ENCODE data around the gene TNFRSF17. TPM values are rescaled to one million over a fixed set of nuclear protein-coding genes. Genes with fewer than 3 reads are reported as not detected.

Gene TNFRSF17
- total and polyA plus RNA-seq, 2 donors (not counting 3 experiments of a cell fraction or from before 2014, with no cell fraction given), result not detected

DNA sequence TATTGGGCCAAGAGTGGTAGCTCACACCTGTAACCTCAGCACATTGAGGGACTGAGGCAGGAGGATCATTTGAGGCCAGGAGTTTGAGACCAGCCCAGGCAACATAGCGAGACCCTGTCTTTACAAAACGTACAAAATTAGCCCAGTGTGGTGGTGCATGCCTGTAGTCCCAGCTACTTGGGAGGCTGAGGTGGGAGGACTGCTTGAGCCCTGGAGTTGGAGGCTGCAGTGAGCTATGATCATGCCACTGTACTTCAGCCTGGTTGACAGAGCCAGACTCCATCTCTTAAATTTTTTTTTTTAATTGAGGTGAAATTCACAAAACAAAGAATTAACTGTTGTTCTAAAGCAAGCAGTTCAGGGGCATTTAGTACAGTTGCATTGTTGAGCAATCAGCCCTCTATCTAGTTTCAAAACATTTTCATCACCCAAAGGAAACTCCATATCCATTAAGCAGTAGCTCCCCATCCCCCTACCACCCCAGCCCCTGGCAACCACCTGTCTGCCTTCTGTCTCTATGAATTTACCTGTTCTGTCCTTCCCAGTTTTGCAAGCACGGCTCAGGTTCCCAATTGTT lies 27.1 kb downstream of the TNFRSF17 start:
- H2AFZ ChIP-seq (ENCODE audit: low read depth, low read length), result no peak overlapping the region
- ChIA-PET POLR2A (no interaction called here), CTCF (no interaction called here)
- H3K27ac ChIP-seq (ENCODE audit: insufficient read depth, low read depth, low read length), result no peak overlapping the region
- no peaks in the 10 kb centered on the region for H3K36me3 ChIP-seq (ENCODE audit: control insufficient read depth in 2 of 2, extremely low read depth in 1 of 2, insufficient read depth in 2 of 2, low read length in 2 of 2)
- no peaks in the 10 kb centered on the region for H3K9me3 ChIP-seq (replicated peaks; ENCODE audit: control insufficient read depth, insufficient read depth, low read length)
- TF ChIP-seq JUN (IDR thresholded peaks at IDR 0.05; ENCODE audit: borderline replicate concordance, insufficient read depth, insufficient read length, low read depth) (no peak), FOS (IDR thresholded peaks at IDR 0.05; ENCODE audit: borderline replicate concordance, insufficient read depth, low read length) (no peak), MYC (IDR thresholded peaks at IDR 0.05; ENCODE audit: low read depth, low read length) (no peak)
- TF ChIP-seq, protein P1, sequence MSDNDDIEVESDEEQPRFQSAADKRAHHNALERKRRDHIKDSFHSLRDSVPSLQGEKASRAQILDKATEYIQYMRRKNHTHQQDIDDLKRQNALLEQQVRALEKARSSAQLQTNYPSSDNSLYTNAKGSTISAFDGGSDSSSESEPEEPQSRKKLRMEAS (IDR thresholded peaks at IDR 0.05; ENCODE audit: insufficient read depth, insufficient read length), result no peak
- TF ChIP-seq, protein P2, sequence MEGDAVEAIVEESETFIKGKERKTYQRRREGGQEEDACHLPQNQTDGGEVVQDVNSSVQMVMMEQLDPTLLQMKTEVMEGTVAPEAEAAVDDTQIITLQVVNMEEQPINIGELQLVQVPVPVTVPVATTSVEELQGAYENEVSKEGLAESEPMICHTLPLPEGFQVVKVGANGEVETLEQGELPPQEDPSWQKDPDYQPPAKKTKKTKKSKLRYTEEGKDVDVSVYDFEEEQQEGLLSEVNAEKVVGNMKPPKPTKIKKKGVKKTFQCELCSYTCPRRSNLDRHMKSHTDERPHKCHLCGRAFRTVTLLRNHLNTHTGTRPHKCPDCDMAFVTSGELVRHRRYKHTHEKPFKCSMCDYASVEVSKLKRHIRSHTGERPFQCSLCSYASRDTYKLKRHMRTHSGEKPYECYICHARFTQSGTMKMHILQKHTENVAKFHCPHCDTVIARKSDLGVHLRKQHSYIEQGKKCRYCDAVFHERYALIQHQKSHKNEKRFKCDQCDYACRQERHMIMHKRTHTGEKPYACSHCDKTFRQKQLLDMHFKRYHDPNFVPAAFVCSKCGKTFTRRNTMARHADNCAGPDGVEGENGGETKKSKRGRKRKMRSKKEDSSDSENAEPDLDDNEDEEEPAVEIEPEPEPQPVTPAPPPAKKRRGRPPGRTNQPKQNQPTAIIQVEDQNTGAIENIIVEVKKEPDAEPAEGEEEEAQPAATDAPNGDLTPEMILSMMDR (IDR thresholded peaks at IDR 0.05; ENCODE audit: extremely low read depth in 1 of 2, insufficient read depth in 1 of 2, low read depth in 1 of 2, low read length in 2 of 2), result no peak
- H3K4me1 ChIP-seq (ENCODE audit: control insufficient read depth, extremely low read depth, insufficient read depth, low read length), result peaks cover 11% of the 10 kb centered on the region
- DNase-seq (ENCODE audit: low read depth, low spot score) (no peak), FAIRE-seq (no peak)
- intact Hi-C loops (cut with micrococcal nuclease), result loop anchor here (5.0 kb wide), 1 partner anchor 75 kb away; the partner anchor contains the start of gene GSPT1
- dilution Hi-C loops (cut with MboI; ENCODE audit: extremely low pct_ligation_motif_present, low sequenced_read_pairs), result no loop called here
- no peaks in the 10 kb centered on the region for H3K9me1 ChIP-seq (replicated peaks; ENCODE audit: control insufficient read depth, extremely low read depth, insufficient read depth, low read length)
- H3K9ac ChIP-seq (replicated peaks; ENCODE audit: extremely low read depth, insufficient read depth, low read length), result no peak overlapping the region
- no peaks in the 10 kb centered on the region for H3K79me2 ChIP-seq (ENCODE audit: control insufficient read depth, insufficient read depth, low read length)
- H3K4me2 ChIP-seq (ENCODE audit: insufficient read depth, low read length), result no peak overlapping the region
- no peak overlapping the region for H3K4me3 ChIP-seq (replicated peaks in 1 of 3; ENCODE audit: insufficient read depth in 1 of 3, low read depth in 1 of 3, low read length in 3 of 3)
- no peaks in the 10 kb centered on the region for H4K20me1 ChIP-seq (replicated peaks; ENCODE audit: control insufficient read depth, extremely low read depth, insufficient read depth, low read length)
- no TSS peak for BruUV-seq (replicated peaks)
- no peaks in the 10 kb centered on the region for H3K27me3 ChIP-seq (ENCODE audit: control insufficient read depth in 2 of 2, insufficient read depth in 2 of 2, low read length in 2 of 2)
